Measurements from ENCODE around the gene TOR3A.

TOR3A gene

GRCh38 chr1:179053486-179053885, 28.4 kb upstream of the TOR3A start:
- Histone ChIP-seq H3K36me3 (ENCODE audit: insufficient read depth) (no peaks in the 10 kb centered on the region), H3K27ac (no peak overlapping the region), H3K9ac (no peak overlapping the region), H4K20me1 (ENCODE audit: insufficient read depth) (no peaks in the 10 kb centered on the region), H3K4me3 (IDR thresholded peaks at IDR 0.05; ENCODE audit: insufficient read depth, low read depth, low read length) (no peak overlapping the region), H2AFZ (ENCODE audit: low read depth) (no peak overlapping the region), H3K27me3 (ENCODE audit: insufficient read depth, low read depth) (no peaks in the 10 kb centered on the region), H3K79me2 (ENCODE audit: insufficient read depth, low read depth) (no peaks in the 10 kb centered on the region), H3K4me1 (ENCODE audit: low read depth, poor library complexity, severe bottlenecking) (no peaks in the 10 kb centered on the region), H3K4me2 (no peak overlapping the region)
- no peak for TF ChIP-seq CTCF (conservative IDR thresholded peaks at IDR 0.05; ENCODE audit: low read depth, low read length)

GRCh38 chr1:179055937-179056336, 25.9 kb upstream of the TOR3A start:
- Histone ChIP-seq H2AFZ (ENCODE audit: low read depth) (no peak overlapping the region), H3K27me3 (ENCODE audit: insufficient read depth, low read depth) (no peaks in the 10 kb centered on the region), H3K4me2 (no peak overlapping the region), H3K79me2 (ENCODE audit: insufficient read depth, low read depth) (no peaks in the 10 kb centered on the region), H3K9ac (no peak overlapping the region), H3K27ac (no peak overlapping the region), H3K36me3 (ENCODE audit: insufficient read depth) (no peaks in the 10 kb centered on the region), H3K4me1 (ENCODE audit: low read depth, poor library complexity, severe bottlenecking) (peaks cover 5% of the 10 kb centered on the region), H4K20me1 (ENCODE audit: insufficient read depth) (no peaks in the 10 kb centered on the region), H3K4me3 (IDR thresholded peaks at IDR 0.05; ENCODE audit: insufficient read depth, low read depth, low read length) (no peak overlapping the region)
- TF ChIP-seq CTCF (conservative IDR thresholded peaks at IDR 0.05; ENCODE audit: low read depth, low read length), result no peak

GRCh38 chr1:179058487-179059483, 23.1 kb upstream of the TOR3A start:
- Histone ChIP-seq H3K9ac (no peak overlapping the region), H4K20me1 (ENCODE audit: insufficient read depth) (no peaks in the 10 kb centered on the region), H2AFZ (ENCODE audit: low read depth) (no peak overlapping the region), H3K79me2 (ENCODE audit: insufficient read depth, low read depth) (no peaks in the 10 kb centered on the region), H3K27ac (no peak overlapping the region), H3K36me3 (ENCODE audit: insufficient read depth) (no peaks in the 10 kb centered on the region), H3K4me3 (IDR thresholded peaks at IDR 0.05; ENCODE audit: insufficient read depth, low read depth, low read length) (no peak overlapping the region), H3K27me3 (ENCODE audit: insufficient read depth, low read depth) (no peaks in the 10 kb centered on the region), H3K4me2 (no peak overlapping the region), H3K4me1 (ENCODE audit: low read depth, poor library complexity, severe bottlenecking) (peaks cover 5% of the 10 kb centered on the region)
- TF ChIP-seq CTCF (conservative IDR thresholded peaks at IDR 0.05; ENCODE audit: low read depth, low read length), result no peak

- H3K9ac ChIP-seq, result no peak overlapping the region
- H2AFZ ChIP-seq (ENCODE audit: low read depth), result no peak overlapping the region
- H3K27me3 ChIP-seq (ENCODE audit: insufficient read depth, low read depth), result no peaks in the 10 kb centered on the region
- H3K4me1 ChIP-seq (ENCODE audit: low read depth, poor library complexity, severe bottlenecking), result peaks cover 5% of the 10 kb centered on the region
- no peaks in the 10 kb centered on the region for H3K36me3 ChIP-seq (ENCODE audit: insufficient read depth)
- H3K27ac ChIP-seq, result no peak overlapping the region
- H4K20me1 ChIP-seq (ENCODE audit: insufficient read depth), result no peaks in the 10 kb centered on the region
- no peak overlapping the region for H3K4me3 ChIP-seq (IDR thresholded peaks at IDR 0.05; ENCODE audit: insufficient read depth, low read depth, low read length)
- no peak overlapping the region for H3K4me2 ChIP-seq
- H3K79me2 ChIP-seq (ENCODE audit: insufficient read depth, low read depth), result no peaks in the 10 kb centered on the region
- no peak for TF ChIP-seq CTCF (conservative IDR thresholded peaks at IDR 0.05; ENCODE audit: low read depth, low read length)
Observed at GRCh38 chr1:179061360-179062282, 20.2 kb upstream of the TOR3A start.
